A549 (cell line): ENCODE measurements around the gene APRT. TPM values are rescaled to one million over a fixed set of nuclear protein-coding genes. Genes with fewer than 3 reads are reported as not detected.
A peak's percentile ranks its signal among the peaks of the same experiment; 100 is the strongest.

Experiments
- BCL3 ChIP-seq: fragments of >200 bp; sonication (Bioruptor Twin); formaldehyde crosslinking; IDR thresholded peaks from 3 replicates; pipeline ENCODE4 v1.6.1; 2016
- CBX2 ChIP-seq: fragments of 200-600 bp; sonication (generic); IDR thresholded peaks from 2 replicates; pipeline ENCODE4 v1.6.1; 2016; ENCODE audit warnings: low read depth, mild to moderate bottlenecking, borderline replicate concordance
- E2F6 ChIP-seq: IDR thresholded peaks from 2 replicates; pipeline ENCODE4 v1.6.1; 2012; ENCODE audit warnings: low read depth, borderline replicate concordance
- EHMT2 ChIP-seq: fragments of 200-600 bp; sonication (generic); IDR thresholded peaks from 2 replicates; pipeline ENCODE4 v1.6.1; 2016; ENCODE audit warnings: antibody characterized with exemption, low read depth, mild to moderate bottlenecking, moderate library complexity
- FOSL2 ChIP-seq, 2 experiments: fragments of 450-650 bp in 1 of 2; fragments of >200 bp in 1 of 2; sonication (Bioruptor Twin) in 1 of 2; formaldehyde crosslinking; IDR thresholded peaks; 2 replicates each; pipeline versions ENCODE4 v1.5.0 to v1.6.1; 2016 to 2020; ENCODE audit warnings: mild to moderate bottlenecking in 1 of 2, moderate library complexity in 1 of 2
- FOXS1 ChIP-seq: fragments of 250-450 bp; sonication (Bioruptor Pico); IDR thresholded peaks from 2 replicates; pipeline ENCODE4 v1.5.0; 2020; ENCODE audit warnings: mild to moderate bottlenecking, moderate library complexity
- HEYL ChIP-seq: fragments of 250-450 bp; sonication (Bioruptor Pico); IDR thresholded peaks from 2 replicates; pipeline ENCODE4 v1.8.0; 2021; ENCODE audit warnings: mild to moderate bottlenecking, moderate library complexity
- HOXB13 ChIP-seq: fragments of 250-450 bp; sonication (Bioruptor Pico); IDR thresholded peaks from 2 replicates; pipeline ENCODE4 v1.5.0; 2020; ENCODE audit warnings: low read depth, mild to moderate bottlenecking, moderate library complexity
- JUN ChIP-seq, 2 experiments: fragments of >200 bp; sonication (Bioruptor Twin); formaldehyde crosslinking; IDR thresholded peaks; 2 replicates in 1 of 2; 3 replicates in 1 of 2; pipeline ENCODE4 v1.6.1; 2016 to 2017
- KDM1A ChIP-seq: fragments of 200-600 bp; sonication (generic); IDR thresholded peaks from 2 replicates; pipeline ENCODE4 v1.6.1; 2016; ENCODE audit warnings: low read depth, mild to moderate bottlenecking
- MAFK ChIP-seq: fragments of 450-650 bp; IDR thresholded peaks from 2 replicates; pipeline ENCODE4 v1.6.1; 2014; ENCODE audit not compliant: partially characterized antibody
- NFE2L2 ChIP-seq: fragments of 150-350 bp; conservative IDR thresholded peaks from 2 replicates; pipeline ENCODE4 v1.6.1; 2014; ENCODE audit warnings: low read length
- NR3C1 ChIP-seq: fragments of >200 bp; sonication (Bioruptor Twin); formaldehyde crosslinking; IDR thresholded peaks from 3 replicates; pipeline ENCODE4 v1.6.1; 2017
- POLR2A ChIP-seq: IDR thresholded peaks from 2 replicates; pipeline ENCODE4 v1.6.1; 2012; ENCODE audit warnings: mild to moderate bottlenecking, low read length
- POLR2AphosphoS2 ChIP-seq: conservative IDR thresholded peaks from 2 replicates; pipeline ENCODE4 v1.6.1; 2012; ENCODE audit warnings: low read length, improper control_type of control experiment, inconsistent platforms
- RAD21 ChIP-seq, 2 experiments: fragments of >200 bp in 1 of 2; sonication (Bioruptor Twin) in 1 of 2; formaldehyde crosslinking in 1 of 2; IDR thresholded peaks in 1 of 2; conservative IDR thresholded peaks in 1 of 2; 2 replicates in 1 of 2; 3 replicates in 1 of 2; pipeline ENCODE4 v1.6.1; 2012 to 2018; ENCODE audit warnings: inconsistent platforms in 1 of 2
- REST ChIP-seq: fragments of 200-600 bp; sonication (generic); IDR thresholded peaks from 2 replicates; pipeline ENCODE4 v1.6.1; 2016; ENCODE audit warnings: antibody characterized with exemption, mild to moderate bottlenecking, moderate library complexity
- TP53 ChIP-seq: fragments of 250-450 bp; sonication (Bioruptor Pico); IDR thresholded peaks from 2 replicates; pipeline ENCODE4 v1.5.0; 2021; ENCODE audit warnings: mild to moderate bottlenecking, moderate library complexity
- ZC3H11A ChIP-seq: fragments of 450-650 bp; IDR thresholded peaks from 2 replicates; pipeline ENCODE4 v1.6.1; 2014; ENCODE audit warnings: antibody characterized with exemption, mild to moderate bottlenecking
- ZFP36 ChIP-seq: fragments of 450-650 bp; IDR thresholded peaks from 2 replicates; pipeline ENCODE4 v1.6.1; 2014; ENCODE audit warnings: borderline replicate concordance; ENCODE audit not compliant: partially characterized antibody
- ZSCAN20 ChIP-seq: fragments of 250-450 bp; sonication (Bioruptor Pico); IDR thresholded peaks from 2 replicates; pipeline ENCODE4 v1.8.0; 2022; ENCODE audit warnings: mild to moderate bottlenecking, moderate library complexity
- polyA plus RNA-seq, 4 experiments: library from polyadenylated mRNA; depleted of rRNA in 3 of 4; stranded (reverse); fragments of >200 nt; fragmentation: RNase III in 1 of 4; extraction: RNeasy Plus Mini Kit Qiagen cat#74134 plus additional on column Dnase treatment in 1 of 4; gene quantifications; 2 replicates in 3 of 4; 3 replicates in 1 of 4; pipeline ENCODE4 v1.2.3, GENCODE V29; 2011 to 2017
- TF ChIP-seq, protein P1 (sequence below): fragments of 150-350 bp; IDR thresholded peaks from 2 replicates; pipeline ENCODE4 v1.6.1; 2014; ENCODE audit warnings: low read depth, mild to moderate bottlenecking, low read length
- TF ChIP-seq, protein P2 (sequence below): fragments of 450-650 bp; IDR thresholded peaks from 2 replicates; pipeline ENCODE4 v1.6.1; 2014; ENCODE audit warnings: antibody characterized with exemption

Gene APRT
- polyA plus RNA-seq, 2 of the 4 experiments (the other 2 are of a cell fraction), result 115 to 258 TPM

DNA sequence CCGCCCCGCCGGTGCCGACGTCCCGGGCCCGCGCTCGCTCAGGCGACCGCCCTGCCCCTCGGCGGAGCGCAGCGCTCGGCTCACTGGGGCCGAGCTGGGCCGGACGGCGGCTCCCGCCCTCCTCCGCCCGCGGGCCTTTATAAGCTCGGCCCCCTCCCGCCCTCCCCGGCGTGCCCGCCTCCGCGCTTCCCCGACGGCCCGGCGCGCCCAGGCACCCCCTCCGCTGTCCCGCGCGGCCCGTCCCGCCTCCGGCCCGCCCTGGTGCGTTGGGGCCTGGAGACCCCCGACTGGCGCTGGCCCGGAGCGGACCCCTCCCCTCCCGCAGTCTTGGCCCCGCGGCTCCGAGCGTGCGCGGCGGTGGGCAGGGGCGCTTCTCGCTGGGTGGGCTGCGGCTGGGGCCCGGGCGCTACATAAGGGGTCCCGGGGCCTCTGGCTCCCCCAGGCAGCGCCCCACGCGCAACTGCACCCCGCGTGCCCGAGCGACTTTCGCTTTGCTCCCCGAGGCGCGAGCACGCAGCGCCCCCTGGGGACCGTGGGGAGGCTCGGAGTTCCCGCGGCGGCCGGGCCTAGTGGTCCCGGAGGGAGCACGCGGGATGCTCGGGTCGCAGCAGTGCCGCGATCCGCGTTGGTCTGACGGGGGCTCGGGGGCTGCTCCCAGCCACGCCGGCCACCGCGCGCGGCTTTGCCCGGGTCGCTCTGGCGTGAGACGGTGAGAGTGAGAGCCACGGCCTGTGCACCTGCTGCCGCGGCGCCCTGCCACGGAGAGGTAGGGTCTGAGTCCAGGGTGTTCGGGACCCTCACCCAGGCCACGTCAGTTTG, 26.4 kb downstream of the APRT start, which contains the start of gene PIEZO1 (continued):
- TF ChIP-seq REST, result no peak
- TF ChIP-seq NR3C1, result no peak
- no peak for TF ChIP-seq POLR2AphosphoS2
- peak in 1 of 2 experiments; percentile 66; a peak in 2 of 5 replicates for TF ChIP-seq JUN (IDR thresholded peaks at IDR 0.05)
- TF ChIP-seq, protein P1, sequence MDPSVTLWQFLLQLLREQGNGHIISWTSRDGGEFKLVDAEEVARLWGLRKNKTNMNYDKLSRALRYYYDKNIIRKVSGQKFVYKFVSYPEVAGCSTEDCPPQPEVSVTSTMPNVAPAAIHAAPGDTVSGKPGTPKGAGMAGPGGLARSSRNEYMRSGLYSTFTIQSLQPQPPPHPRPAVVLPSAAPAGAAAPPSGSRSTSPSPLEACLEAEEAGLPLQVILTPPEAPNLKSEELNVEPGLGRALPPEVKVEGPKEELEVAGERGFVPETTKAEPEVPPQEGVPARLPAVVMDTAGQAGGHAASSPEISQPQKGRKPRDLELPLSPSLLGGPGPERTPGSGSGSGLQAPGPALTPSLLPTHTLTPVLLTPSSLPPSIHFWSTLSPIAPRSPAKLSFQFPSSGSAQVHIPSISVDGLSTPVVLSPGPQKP, result no peak
- TF ChIP-seq NFE2L2, result no peak
- TF ChIP-seq KDM1A, result no peak
- TF ChIP-seq HEYL (CRISPR knock-in tag), result no peak
- no peak for TF ChIP-seq CBX2
- TF ChIP-seq ZFP36, result no peak
- TF ChIP-seq FOXS1 (CRISPR knock-in tag), result no peak
- TF ChIP-seq MAFK, result no peak
- no peak for TF ChIP-seq ZSCAN20 (CRISPR knock-in tag)
- TF ChIP-seq, protein P2, sequence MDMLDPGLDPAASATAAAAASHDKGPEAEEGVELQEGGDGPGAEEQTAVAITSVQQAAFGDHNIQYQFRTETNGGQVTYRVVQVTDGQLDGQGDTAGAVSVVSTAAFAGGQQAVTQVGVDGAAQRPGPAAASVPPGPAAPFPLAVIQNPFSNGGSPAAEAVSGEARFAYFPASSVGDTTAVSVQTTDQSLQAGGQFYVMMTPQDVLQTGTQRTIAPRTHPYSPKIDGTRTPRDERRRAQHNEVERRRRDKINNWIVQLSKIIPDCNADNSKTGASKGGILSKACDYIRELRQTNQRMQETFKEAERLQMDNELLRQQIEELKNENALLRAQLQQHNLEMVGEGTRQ, result no peak
- no peak for TF ChIP-seq FOSL2 (IDR thresholded peaks at IDR 0.05)
- TF ChIP-seq FOSL2 (CRISPR knock-in tag; IDR thresholded peaks at IDR 0.05), result no peak
- peak; percentile 69; the same call in 1 of the 3 replicates for TF ChIP-seq BCL3
- TF ChIP-seq ZC3H11A, result no peak
- no peak for TF ChIP-seq EHMT2
- TF ChIP-seq HOXB13 (CRISPR knock-in tag), result no peak; the same call in 1 of the 2 replicates
- peak; percentile 72 to 83 for TF ChIP-seq RAD21 (conservative IDR thresholded peaks at IDR 0.05 in 1 of 2, IDR thresholded peaks at IDR 0.05 in 1 of 2)
- peak; percentile 81 for TF ChIP-seq POLR2A
- 0 out of 2 replicates have a peak, but pooled peaks have one; percentile 24 for TF ChIP-seq TP53 (CRISPR knock-in tag)
- peak; percentile 66 for TF ChIP-seq E2F6
